Epithelial cell of proximal tubule (primary cell): ENCODE results near the gene HOXB6. TPM values are rescaled to one million over a fixed set of nuclear protein-coding genes. Genes with fewer than 3 reads are reported as not detected.
A peak's percentile ranks its signal among the peaks of the same experiment; 100 is the strongest.

Experiments
- DNase-seq: peaks from one replicate; pipeline ENCODE4 v3.0.0-alpha.2; 2011; ENCODE audit warnings: low read depth
- H3K4me3 ChIP-seq: 2 replicates; pipeline ENCODE4 v1.5.1; 2011; ENCODE audit warnings: low read depth, mild to moderate bottlenecking, low read length
- total RNA-seq: library from RNA; depleted of rRNA; stranded (reverse); fragments of >200 nt; gene quantifications from 2 replicates; pipeline ENCODE4 v1.2.3, GENCODE V29; 2015
- TF ChIP-seq, protein P1 (sequence below): conservative IDR thresholded peaks from 2 replicates; pipeline ENCODE4 v1.5.1; 2012; ENCODE audit warnings: low read depth, mild to moderate bottlenecking, low read length

The HOXB6 gene
- total RNA-seq, 1 donor from 2014 or later = 55.6 TPM

DNA sequence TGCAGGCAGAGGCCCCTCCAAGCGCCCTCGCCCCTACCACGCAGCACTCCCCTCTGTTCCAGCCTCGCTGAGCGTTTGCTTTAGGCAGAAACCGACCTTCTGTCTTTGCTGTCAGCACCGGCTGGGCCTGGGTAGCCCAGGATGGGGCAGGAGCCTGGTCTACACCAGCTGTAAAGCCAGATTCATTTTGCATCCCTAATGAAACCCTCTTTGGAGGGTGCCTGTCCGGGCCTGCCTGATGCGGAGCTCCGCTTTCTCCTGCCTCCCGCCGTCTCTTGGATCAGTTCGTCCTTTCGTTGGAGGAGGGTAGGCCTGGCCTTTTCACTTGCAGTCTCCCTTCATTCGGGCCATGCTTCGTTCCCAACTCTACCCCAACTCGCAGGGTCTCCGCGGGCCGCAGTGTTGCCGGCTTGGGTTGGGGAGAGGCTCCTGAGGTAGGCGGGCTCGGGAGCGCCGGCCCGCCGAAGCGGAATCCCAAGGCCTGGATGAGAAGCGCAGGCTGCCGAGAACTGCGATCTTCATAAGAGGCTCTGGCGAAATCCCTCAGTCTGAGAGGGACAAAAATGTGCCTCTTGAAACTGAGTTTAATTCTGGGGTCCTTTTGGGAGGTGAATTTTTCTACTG, 15.2 kb upstream of the HOXB6 start:
- DNase-seq = no peak
- H3K4me3 ChIP-seq = peak overlapping the region; percentile 53
- TF ChIP-seq, protein P1, sequence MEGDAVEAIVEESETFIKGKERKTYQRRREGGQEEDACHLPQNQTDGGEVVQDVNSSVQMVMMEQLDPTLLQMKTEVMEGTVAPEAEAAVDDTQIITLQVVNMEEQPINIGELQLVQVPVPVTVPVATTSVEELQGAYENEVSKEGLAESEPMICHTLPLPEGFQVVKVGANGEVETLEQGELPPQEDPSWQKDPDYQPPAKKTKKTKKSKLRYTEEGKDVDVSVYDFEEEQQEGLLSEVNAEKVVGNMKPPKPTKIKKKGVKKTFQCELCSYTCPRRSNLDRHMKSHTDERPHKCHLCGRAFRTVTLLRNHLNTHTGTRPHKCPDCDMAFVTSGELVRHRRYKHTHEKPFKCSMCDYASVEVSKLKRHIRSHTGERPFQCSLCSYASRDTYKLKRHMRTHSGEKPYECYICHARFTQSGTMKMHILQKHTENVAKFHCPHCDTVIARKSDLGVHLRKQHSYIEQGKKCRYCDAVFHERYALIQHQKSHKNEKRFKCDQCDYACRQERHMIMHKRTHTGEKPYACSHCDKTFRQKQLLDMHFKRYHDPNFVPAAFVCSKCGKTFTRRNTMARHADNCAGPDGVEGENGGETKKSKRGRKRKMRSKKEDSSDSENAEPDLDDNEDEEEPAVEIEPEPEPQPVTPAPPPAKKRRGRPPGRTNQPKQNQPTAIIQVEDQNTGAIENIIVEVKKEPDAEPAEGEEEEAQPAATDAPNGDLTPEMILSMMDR = no peak

DNA sequence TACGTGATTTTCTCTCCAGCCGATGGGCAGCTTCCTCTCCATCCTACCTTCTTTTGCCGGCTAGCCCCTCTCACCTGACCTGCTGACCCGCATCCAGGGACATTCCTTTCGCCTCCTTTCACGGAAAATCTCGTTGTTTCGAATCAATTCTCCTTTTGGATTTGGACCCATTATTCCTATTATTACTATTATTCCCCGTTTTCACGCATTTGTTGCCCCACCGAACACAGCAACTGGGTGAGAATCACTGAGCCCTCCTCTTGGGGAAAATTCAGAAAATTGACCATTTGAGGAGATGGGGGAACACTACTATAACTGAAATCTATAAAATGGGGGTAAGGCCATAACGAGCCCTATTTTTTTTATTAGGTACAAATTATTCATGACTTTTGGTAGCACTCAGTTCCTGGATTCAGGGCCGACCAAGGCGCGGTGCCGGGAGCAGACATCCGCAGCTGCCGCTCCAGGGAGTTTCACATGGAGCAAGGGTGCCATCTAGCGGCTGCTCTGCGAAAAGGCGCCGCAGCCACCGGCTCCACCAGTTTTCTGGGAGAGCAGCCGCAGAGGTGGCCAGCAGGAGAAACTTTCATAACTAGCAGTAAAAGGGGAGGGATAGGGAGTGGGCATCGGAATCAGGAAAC, 13.6 kb upstream of the HOXB6 start:
- H3K4me3 ChIP-seq = peak overlapping the region; percentile 86
- TF ChIP-seq, protein P1 = peak; percentile 91
- DNase-seq = no peak

DNA sequence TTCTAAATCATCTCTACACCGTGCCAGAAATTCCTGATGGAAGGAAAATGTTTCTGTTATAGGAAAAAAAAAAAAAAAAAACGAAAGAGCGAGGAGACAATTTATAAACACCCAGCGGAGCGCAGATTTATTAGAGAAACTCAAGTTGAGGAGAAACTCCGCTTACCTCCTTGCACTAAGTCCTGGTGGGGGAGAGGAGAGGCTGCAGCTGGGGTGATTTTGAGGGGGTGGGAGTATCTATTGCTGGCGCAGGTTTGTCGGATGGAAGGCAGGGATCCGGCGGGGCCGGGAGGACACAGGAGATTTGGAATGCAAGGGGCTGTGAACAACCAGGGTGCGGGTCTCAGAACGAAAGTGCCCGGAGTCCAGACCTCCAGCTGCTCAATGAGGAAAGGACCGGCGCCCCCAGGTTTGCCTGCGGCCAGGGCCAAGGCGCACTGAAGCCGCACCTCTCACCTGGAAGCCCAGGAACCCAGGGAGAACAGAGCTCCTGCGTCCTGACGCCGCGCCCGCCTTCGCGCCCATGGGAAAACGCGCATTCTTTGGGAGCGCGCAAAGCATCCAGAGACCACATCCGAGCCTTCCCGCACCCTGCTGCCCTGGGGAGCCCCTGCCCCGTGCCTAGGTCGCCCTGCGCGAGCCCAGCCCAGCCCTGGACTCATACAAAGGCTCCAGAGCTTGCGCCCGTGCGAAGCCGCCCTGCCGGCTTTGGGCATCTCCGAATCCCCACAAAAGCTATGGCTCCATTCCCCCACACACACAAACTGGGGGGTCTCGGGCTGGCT, 12.9 kb upstream of the HOXB6 start:
- DNase-seq = no peak
- TF ChIP-seq, protein P1 = no peak
- peak overlapping the region; percentile 86 for H3K4me3 ChIP-seq

DNA sequence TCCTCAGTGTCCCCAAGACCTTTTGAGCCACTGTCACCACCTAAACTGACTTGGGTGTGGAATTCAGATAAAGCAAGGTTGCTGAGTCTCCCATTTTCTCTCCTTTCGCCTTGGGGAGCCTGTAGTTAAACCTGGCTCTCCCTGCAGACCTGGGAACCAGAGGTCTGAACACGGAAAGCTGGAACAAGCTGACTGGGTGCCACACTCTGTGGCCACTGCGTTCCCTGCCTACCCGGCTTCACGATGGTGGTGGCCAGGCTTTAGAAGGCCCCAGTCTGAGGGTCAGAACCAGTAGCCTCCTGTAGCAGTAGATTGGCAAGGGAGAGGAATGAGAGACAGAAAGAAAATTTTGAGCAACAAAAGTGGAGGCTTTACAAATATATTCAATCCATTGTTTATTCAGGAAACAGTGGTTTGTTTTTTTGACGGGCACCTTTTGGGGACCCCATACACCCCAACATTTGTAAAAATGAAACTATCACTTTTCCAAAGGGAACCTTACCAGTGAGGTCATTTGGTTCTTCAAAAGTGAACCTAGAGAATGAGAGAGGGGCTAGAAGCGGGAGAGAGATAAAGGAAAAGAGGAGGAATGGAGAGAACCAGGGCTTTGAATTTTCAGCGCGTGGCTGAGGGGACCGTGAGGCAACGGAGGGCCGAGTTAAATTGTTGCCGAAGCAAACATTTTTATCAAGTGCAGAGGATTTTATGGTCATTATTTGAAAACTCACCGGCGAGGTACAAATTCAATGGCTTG, 12.1 kb upstream of the HOXB6 start:
- peak overlapping the region; percentile 86 for H3K4me3 ChIP-seq
- TF ChIP-seq, protein P1 = no peak
- no peak for DNase-seq

DNA sequence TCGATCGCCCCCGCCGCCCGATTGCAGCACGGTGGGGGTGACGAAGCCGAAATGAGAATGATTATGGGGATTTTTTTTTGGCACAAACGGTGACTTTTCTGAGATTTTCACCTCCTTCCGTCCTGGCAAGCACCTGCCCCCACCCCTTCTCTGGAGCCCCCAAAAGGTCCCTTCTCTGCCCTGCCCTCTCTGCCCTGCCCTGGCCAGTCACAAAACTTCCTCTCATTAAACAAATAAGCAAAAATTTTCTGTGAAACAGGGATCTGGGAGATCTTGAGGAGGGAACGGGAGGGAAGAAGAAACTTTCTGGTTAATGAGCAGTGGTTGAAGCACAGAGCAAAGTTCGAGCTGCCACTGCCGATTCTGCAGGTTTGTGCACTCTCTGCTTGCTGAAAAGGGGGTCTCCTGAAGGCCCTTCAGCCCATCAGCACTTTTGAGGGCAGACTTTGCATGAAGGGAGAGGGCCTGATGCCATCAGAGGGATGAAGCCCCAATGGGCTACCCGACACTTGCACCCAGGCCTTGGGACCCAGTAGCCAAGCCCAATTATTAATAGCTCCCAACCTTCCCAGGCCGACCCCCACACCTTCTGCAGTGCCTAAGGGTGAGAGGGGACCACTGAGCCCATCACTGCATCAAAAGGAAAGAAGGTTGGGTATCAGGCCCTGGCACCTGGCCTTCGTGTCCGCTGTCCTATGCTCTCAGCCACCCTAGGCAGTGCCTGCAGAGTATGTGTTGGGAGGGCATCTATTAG, 11.4 kb upstream of the HOXB6 start:
- TF ChIP-seq, protein P1 = no peak
- H3K4me3 ChIP-seq = peak overlapping the region; percentile 86
- DNase-seq = no peak
